T-helper 9 cell (primary cell): ENCODE data around the gene TMEM18.

ENCODE experiments used
- DNase-seq: peaks from one replicate; pipeline ENCODE4 v3.0.0-alpha.2; 2020

Gene TMEM18

GRCh38 chr2:618005-618404, 59.2 kb downstream of the TMEM18 start:
- DNase-seq = no peak
